Measurements from ENCODE around the gene ABRACL.
A peak's percentile ranks its signal among the peaks of the same experiment; 100 is the strongest.
"Not testable (repeated sequence)": the region's sequence is repeated elsewhere in the genome, so short reads cannot be mapped to it uniquely, and the experiment has no call there.

Gene ABRACL, protein sequence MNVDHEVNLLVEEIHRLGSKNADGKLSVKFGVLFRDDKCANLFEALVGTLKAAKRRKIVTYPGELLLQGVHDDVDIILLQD

GRCh38 chr6:139028658-139029469 is at the start of gene ABRACL:
Gene ABRACL (plus strand): TSS chr6:139028745. CDS start chr6:139034161, 5,416 bp downstream.
- peak; percentile 68 for DNase-seq

- DNase-seq = no peak
Measured at GRCh38 chr6:138979365-138979764, 49.2 kb upstream of the ABRACL start.

DNA sequence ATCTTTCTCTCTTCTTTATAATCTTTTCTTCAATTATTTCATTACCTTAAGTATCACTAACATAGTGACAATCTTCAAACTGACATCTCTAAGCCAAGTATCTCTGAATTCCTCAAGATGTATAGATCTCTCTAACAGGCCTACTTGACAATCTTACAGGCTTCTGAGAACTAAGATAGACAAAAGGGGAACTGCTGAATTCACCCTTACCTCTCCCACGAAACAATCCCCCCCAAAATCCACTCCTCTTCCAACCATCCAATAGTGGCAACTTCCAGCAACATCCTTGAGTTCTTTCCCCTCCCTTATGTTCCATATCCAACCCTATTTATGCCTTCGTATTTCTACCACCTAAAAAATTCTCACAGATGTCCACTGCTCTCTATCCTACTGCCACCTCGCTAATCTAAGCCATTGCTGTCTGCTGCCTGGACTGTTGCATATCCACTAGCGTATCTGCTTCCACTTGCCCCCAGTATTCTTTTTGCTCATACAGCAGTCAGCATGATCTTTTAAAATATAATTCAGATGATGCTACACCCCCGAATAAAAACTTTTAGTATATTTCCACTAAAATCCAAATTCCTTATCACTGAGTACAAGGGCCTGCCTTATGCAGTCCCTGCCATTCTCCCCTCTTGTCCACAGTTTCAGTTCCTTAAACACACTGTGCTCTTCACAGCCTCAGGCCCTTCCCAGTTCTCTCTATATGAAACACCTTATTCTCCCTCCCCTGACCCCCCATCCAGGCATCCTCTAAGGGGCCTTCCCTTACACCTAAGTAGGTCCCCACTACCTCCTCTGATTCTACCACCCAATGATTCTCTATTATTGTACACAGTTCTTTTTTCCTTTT is 48.5 kb upstream of the ABRACL start:
- DNase-seq = no peak

- no peak for DNase-seq
Measured at GRCh38 chr6:138981416-138981815, 47.1 kb upstream of the ABRACL start.

- no peak for DNase-seq
Measured at GRCh38 chr6:138986578-138986977, 42.0 kb upstream of the ABRACL start.

- DNase-seq = no peak
Measured at GRCh38 chr6:138987080-138987642, 41.4 kb upstream of the ABRACL start.

DNA sequence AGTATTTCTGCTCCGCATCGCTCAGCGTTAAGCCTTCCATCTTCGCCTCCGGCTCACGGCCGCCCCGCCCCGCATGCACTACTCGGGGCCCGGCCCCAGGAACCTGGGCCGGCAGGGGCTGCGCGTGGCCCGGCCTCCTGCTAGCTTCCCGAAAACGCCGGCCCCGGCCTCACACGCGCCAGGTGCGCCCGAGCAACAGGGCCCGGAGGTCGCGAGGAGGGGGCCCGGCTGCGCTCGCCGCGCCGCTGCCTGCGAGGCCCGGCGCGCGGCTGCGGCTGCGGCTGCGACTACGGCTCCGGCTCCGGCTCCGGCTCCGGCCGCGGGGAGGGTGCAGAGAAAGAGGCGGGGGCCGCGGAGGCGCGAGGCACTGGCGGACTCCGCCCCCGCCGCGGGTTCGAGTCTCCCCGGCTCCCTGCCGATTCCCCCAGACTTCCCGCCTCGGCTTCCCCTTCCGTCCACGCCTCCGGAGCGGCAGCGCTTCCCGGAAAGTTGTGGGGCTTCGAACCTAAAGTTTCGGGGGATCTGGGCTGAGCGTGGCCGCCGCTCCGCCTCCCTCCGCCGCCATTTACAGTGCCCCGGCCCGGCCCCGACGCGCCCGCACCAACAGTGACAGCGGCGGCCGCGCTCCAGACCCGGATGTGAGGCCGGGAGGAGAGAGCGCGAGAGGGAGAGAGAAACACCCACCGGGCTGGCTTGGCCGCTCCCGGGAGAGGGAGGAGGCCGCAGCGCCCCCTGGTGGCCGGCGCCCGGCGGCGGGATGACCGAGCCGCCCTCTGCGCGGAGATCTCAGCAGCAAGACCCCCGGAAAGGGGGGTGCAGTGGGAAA is 40.7 kb upstream of the ABRACL start, which contains the start of gene REPS1:
TSS of gene REPS1 (minus strand) at position 611 of the 826 bp plus-strand sequence. CDS start at position 40, 571 bp downstream.
- peak; percentile 91 for DNase-seq

DNA sequence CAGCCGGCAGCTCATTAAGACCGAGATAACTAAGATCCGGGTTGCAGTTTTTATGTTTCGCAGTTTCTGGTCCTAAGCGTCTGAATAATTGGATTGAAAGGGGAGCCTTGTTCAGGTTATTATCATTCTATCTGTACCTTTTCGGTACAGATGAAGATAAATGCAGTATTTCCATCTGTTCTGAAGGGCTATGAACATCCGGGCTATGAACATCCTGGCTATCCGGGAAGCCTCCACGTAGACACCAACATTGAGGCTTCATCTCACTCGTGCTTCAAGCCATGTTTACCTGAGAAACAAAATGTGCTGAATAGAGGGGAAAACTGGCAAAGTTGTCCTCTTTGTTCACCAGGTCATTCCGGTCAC is 40.1 kb upstream of the ABRACL start:
- no peak for DNase-seq

DNA sequence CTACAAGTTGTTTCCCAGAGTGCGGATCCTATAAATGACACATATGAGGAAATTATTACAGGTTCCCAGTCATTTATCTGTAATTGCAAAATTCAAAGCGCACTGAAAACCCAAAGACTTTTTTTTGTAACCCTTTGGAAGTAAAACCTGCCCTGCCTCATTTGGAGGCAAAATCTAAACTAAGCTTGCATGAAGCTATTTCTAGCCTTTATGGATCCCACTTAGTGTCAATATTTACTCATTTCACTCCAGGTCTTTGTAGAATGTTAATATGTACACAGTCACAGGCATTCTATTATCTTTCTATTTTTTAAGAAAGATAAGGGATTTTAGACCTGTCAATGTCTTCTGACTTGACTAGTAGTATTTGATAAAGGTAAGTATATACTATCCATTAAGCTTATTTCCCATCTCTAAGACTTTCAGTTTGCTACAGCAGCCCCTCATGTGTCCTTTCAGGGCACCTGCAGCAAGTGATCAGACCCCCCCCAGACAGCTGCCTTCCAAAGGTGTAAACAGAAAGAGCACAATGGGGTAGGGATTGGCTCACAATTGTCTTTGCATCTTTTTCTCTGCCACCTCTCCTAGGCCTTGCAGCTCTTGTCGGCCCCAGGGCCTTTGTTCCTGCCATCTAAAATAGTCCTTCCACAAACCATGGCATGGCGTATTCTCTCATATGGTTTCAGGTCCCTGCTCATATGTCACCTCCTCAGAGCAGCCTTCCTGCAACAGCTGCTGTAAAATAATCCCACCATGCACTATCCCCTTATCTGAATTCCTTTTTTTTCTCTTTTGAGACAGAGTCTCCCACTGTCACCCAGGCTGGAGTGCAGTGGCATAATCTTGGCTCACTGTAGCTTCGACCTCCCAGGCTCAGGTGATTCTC is 39.2 kb upstream of the ABRACL start:
- DNase-seq = no peak

- no peak for DNase-seq
Measured at GRCh38 chr6:138991206-138991605, 37.3 kb upstream of the ABRACL start.

GRCh38 chr6:138992965-138993364 is 35.6 kb upstream of the ABRACL start:
- DNase-seq = not testable (repeated sequence)

- not testable (repeated sequence) for DNase-seq
Measured at GRCh38 chr6:138993410-138993809, 35.1 kb upstream of the ABRACL start.

GRCh38 chr6:138996524-138996923 is 32.0 kb upstream of the ABRACL start:
- DNase-seq = no peak

DNA sequence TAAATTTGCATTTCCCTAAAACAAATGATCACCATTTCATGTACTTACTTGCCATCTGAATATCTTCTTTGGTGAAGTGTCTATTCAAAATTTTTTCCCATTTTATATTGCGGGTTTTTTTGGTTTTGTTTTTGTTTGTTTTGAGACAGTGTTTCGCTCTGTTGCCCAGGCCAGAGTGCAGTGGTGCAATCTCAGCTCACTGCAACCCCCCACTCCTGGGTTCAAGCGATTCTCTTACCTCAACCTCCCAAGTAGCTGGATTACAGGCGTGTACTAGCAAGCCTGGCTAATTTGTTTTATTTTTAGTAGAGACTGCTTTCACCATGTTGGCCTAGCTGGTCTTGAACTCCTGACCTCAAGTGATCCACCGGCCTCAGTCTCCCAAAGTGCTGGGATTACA is 31.4 kb upstream of the ABRACL start:
- no peak for DNase-seq

GRCh38 chr6:138999949-139000725 is 28.4 kb upstream of the ABRACL start:
- no peak for DNase-seq

GRCh38 chr6:139003751-139004150 is 24.8 kb upstream of the ABRACL start:
- no peak for DNase-seq

- DNase-seq = no peak
Measured at GRCh38 chr6:139006477-139006876, 22.1 kb upstream of the ABRACL start.

GRCh38 chr6:139007428-139007827 is 21.1 kb upstream of the ABRACL start:
- no peak for DNase-seq

DNA sequence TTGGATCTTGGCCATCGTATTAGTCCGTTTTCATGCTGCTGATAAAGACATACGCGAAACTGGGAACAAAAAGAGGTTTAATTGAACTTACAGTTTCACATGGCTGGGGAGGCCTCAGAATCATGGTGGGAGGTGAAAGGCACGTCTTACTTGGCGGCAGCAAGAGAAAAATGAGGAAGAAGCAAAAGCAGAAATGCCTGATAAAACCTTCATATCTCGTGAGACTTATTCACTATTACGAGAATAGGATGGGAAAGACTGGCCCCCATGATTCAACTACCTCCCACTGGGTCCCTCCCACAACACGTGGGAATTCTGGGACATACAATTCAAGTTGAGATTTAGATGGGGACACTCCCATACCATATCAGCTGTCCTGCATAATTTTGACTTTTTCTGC is 20.4 kb upstream of the ABRACL start:
- no peak for DNase-seq

- DNase-seq = no peak
Measured at GRCh38 chr6:139010674-139011073, 17.9 kb upstream of the ABRACL start.

DNA sequence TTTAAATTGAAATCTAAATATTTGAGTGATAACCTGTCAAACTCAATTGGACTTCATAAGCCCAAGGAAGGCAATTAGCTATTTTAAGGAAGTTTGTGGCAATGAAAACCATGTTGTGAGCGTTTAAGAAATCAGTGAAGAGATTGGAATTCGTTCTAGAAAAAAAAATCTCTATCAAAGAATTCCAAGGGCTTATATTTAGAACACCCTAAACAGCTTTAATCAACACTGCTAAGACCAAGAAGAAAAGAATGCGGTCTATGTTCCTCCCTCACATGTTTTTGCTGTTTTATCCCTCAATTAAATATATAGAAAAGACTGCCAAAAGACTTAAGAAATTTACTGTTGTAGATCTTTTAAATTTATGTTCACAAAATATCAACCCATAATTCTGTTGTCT is 16.6 kb upstream of the ABRACL start:
- DNase-seq = no peak

Data from NCI-H2171 (cell line).